Activated CD4-positive, alpha-beta T cell treated with anti-CD3 and anti-CD28 coated beads, Interleukin-2, Interleukin-4, amounts not matched to agents 100 ng/mL and 50 ng/mL, durations not matched to agents 16 hours and 8 hours (primary cell): ENCODE data around the gene FOCAD.

Experiments used
- DNase-seq: peaks from one replicate; pipeline ENCODE4 v3.0.0-alpha.2; 2020; ENCODE audit warnings: low spot score

FOCAD gene

GRCh38 chr9:20880271-20880670 lies 196.2 kb downstream of the FOCAD start:
- no peak for DNase-seq

- no peak for DNase-seq
These were observed 196.6 kb downstream of the FOCAD start for GRCh38 chr9:20880675-20881074.

GRCh38 chr9:20884985-20885593 lies 201.0 kb downstream of the FOCAD start:
- peak; percentile 54 for DNase-seq

- peak; percentile 4 for DNase-seq
These were observed 215.0 kb downstream of the FOCAD start for GRCh38 chr9:20898885-20899554.

GRCh38 chr9:20903212-20903611 lies 219.2 kb downstream of the FOCAD start:
- no peak for DNase-seq

- DNase-seq, result no peak
These were observed 220.9 kb downstream of the FOCAD start for GRCh38 chr9:20904995-20905394.

GRCh38 chr9:20906326-20906725 lies 222.3 kb downstream of the FOCAD start:
- no peak for DNase-seq

- DNase-seq, result no peak
These were observed 224.4 kb downstream of the FOCAD start for GRCh38 chr9:20908461-20908860.

- no peak for DNase-seq
These were observed 230.5 kb downstream of the FOCAD start for GRCh38 chr9:20914556-20914955.

GRCh38 chr9:20921362-20921761 lies 237.3 kb downstream of the FOCAD start:
- no peak for DNase-seq

- peak; percentile 53 for DNase-seq
These were observed 241.4 kb downstream of the FOCAD start for GRCh38 chr9:20925256-20926045.

GRCh38 chr9:20929276-20929675 lies 245.2 kb downstream of the FOCAD start:
- no peak for DNase-seq

- DNase-seq, result no peak
These were observed 246.8 kb downstream of the FOCAD start for GRCh38 chr9:20930836-20931235.

GRCh38 chr9:20940447-20941173 lies 256.6 kb downstream of the FOCAD start:
- DNase-seq, result no peak

- DNase-seq, result peak; percentile 82
These were observed 257.2 kb downstream of the FOCAD start for GRCh38 chr9:20941174-20941690.

- no peak for DNase-seq
These were observed 260.4 kb downstream of the FOCAD start for GRCh38 chr9:20944507-20944906.

GRCh38 chr9:20945269-20945668 lies 261.2 kb downstream of the FOCAD start:
- no peak for DNase-seq

GRCh38 chr9:20945856-20946255 lies 261.8 kb downstream of the FOCAD start:
- no peak for DNase-seq

- no peak for DNase-seq
These were observed 264.6 kb downstream of the FOCAD start for GRCh38 chr9:20948703-20949102.

- DNase-seq, result no peak
These were observed 266.6 kb downstream of the FOCAD start for GRCh38 chr9:20950707-20951106.

GRCh38 chr9:20962536-20963225 lies 278.6 kb downstream of the FOCAD start:
- no peak for DNase-seq

- DNase-seq, result no peak
These were observed 288.6 kb downstream of the FOCAD start for GRCh38 chr9:20972684-20973083.
